ENCODE results near the gene GPSM1.
A peak's percentile ranks its signal among the peaks of the same experiment; 100 is the strongest.

The GPSM1 gene

DNA sequence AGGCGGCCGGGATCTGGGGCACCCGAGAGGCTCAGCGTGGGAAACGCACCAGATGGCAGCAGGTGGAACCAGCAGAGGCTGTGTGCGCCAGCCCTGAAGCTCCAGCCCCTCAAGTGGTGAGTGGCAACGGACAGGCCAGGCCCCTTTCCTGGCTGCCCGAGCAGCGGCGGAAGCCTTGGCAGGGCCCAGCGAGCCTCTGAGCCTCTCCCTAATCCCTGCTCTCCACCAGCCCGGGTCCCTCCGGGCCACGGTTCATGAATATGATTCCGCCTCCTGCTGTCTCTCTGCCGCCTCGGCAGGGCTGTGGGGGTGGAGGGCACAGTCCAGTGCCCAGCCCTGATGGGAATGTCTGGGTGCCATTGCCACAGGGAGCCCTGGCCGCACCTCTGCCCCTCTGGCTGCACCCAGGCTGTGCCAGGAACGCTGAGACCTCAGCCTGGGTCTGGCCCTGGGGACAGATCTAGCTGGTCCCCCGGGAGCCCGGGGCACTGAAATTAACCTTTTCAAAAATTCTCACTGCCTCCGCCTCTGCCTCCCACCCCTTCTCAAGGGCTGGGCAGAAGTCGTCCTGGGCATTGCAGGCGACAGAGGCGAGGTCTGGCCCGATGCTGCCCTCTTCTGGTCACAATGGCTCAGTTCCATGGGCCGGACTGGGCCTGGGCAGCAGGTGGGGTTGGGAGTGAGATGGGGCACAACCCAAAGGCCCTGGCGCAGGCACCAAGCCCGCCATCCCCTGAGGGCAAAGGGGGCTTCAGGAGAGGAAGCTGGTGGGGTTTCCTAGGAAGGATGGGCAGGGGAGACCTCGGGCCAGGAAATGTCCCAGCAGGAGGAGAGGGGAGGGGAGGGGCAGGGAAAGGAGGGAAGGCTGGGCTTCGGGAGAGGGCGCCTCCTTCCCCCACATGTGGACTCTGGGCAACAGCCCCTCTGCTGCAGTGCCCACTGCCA, 43.8 kb upstream of the GPSM1 start:
- DNase-seq (ENCODE audit: low read depth in 1 of 2, low spot score in 1 of 2), result peak; percentile 41 to 70
- TF ChIP-seq, protein P1, sequence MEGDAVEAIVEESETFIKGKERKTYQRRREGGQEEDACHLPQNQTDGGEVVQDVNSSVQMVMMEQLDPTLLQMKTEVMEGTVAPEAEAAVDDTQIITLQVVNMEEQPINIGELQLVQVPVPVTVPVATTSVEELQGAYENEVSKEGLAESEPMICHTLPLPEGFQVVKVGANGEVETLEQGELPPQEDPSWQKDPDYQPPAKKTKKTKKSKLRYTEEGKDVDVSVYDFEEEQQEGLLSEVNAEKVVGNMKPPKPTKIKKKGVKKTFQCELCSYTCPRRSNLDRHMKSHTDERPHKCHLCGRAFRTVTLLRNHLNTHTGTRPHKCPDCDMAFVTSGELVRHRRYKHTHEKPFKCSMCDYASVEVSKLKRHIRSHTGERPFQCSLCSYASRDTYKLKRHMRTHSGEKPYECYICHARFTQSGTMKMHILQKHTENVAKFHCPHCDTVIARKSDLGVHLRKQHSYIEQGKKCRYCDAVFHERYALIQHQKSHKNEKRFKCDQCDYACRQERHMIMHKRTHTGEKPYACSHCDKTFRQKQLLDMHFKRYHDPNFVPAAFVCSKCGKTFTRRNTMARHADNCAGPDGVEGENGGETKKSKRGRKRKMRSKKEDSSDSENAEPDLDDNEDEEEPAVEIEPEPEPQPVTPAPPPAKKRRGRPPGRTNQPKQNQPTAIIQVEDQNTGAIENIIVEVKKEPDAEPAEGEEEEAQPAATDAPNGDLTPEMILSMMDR (IDR thresholded peaks at IDR 0.05; ENCODE audit: insufficient read depth, low read length), result peak; percentile 77
- TF ChIP-seq SPI1 (IDR thresholded peaks at IDR 0.05; ENCODE audit: borderline replicate concordance, low read depth) (no peak), GABPA (IDR thresholded peaks at IDR 0.05; ENCODE audit: low read depth) (no peak)
- TF ChIP-seq, protein P2, sequence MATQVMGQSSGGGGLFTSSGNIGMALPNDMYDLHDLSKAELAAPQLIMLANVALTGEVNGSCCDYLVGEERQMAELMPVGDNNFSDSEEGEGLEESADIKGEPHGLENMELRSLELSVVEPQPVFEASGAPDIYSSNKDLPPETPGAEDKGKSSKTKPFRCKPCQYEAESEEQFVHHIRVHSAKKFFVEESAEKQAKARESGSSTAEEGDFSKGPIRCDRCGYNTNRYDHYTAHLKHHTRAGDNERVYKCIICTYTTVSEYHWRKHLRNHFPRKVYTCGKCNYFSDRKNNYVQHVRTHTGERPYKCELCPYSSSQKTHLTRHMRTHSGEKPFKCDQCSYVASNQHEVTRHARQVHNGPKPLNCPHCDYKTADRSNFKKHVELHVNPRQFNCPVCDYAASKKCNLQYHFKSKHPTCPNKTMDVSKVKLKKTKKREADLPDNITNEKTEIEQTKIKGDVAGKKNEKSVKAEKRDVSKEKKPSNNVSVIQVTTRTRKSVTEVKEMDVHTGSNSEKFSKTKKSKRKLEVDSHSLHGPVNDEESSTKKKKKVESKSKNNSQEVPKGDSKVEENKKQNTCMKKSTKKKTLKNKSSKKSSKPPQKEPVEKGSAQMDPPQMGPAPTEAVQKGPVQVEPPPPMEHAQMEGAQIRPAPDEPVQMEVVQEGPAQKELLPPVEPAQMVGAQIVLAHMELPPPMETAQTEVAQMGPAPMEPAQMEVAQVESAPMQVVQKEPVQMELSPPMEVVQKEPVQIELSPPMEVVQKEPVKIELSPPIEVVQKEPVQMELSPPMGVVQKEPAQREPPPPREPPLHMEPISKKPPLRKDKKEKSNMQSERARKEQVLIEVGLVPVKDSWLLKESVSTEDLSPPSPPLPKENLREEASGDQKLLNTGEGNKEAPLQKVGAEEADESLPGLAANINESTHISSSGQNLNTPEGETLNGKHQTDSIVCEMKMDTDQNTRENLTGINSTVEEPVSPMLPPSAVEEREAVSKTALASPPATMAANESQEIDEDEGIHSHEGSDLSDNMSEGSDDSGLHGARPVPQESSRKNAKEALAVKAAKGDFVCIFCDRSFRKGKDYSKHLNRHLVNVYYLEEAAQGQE (IDR thresholded peaks at IDR 0.05; ENCODE audit: insufficient replicate concordance, low read depth), result no peak
- Histone ChIP-seq H3K27ac (replicated peaks) (no peak overlapping the region), H3K27me3 (ENCODE audit: insufficient read depth, poor library complexity, severe bottlenecking) (peaks cover 8% of the 10 kb centered on the region), H3K4me3 (replicated peaks; ENCODE audit: insufficient read depth, low read length) (no peak overlapping the region)

DNA sequence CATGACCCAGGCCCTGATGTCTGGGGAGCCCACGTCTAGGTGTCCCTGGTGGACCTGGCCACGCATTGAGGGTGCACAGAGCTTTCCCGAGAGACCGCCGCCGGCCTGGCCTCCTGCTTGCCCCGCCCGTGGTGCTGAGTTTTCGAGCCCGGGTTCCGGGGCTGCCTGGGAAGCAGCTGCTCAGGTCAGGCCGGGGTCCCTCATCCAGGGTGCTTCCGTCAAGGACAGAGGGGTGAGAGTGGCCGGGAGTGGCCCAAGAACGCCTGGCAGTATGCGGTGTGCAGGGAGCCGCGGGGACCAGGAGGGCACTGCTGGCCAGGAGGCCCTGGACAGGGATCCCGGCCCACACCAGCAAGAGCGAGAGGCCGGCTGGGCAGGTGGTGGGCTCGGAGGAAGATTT, 43.0 kb upstream of the GPSM1 start:
- Histone ChIP-seq H3K27ac (replicated peaks) (no peak overlapping the region), H3K27me3 (ENCODE audit: insufficient read depth, poor library complexity, severe bottlenecking) (peaks cover 5% of the 10 kb centered on the region), H3K4me3 (replicated peaks; ENCODE audit: insufficient read depth, low read length) (no peak overlapping the region)
- no peak for DNase-seq (ENCODE audit: low read depth in 1 of 2, low spot score in 1 of 2)
- TF ChIP-seq, protein P1 (IDR thresholded peaks at IDR 0.05; ENCODE audit: insufficient read depth, low read length), result no peak
- TF ChIP-seq POLR2AphosphoS5 (IDR thresholded peaks at IDR 0.05; ENCODE audit: low read depth), result no peak
- TF ChIP-seq SPI1 (IDR thresholded peaks at IDR 0.05; ENCODE audit: borderline replicate concordance, low read depth), result no peak
- TF ChIP-seq, protein P2 (IDR thresholded peaks at IDR 0.05; ENCODE audit: insufficient replicate concordance, low read depth), result no peak
- TF ChIP-seq GABPA (IDR thresholded peaks at IDR 0.05; ENCODE audit: low read depth), result no peak

DNA sequence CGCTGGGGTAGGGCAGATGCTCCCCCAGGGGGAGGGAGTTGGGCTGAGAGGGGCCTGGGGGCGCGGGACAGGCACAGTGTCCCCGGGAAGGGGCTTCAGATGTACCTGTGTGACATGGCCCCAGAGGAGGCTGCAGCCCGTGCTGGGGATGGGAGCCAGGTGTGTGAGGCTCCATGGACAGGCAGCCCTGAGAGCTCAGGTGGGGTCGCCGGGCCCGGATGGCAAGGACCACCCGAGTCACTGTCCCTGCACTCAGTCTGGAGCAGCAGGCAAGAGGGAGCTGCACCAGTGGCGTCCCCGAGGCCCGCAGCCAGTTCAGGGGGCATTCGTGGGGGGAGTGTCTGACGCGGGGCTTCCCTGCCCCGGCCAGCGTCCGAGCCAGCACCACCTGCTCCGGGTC, 42.4 kb upstream of the GPSM1 start:
- DNase-seq (ENCODE audit: low read depth in 1 of 2, low spot score in 1 of 2), result no peak
- no peak overlapping the region for H3K27ac ChIP-seq (replicated peaks)
- no peak overlapping the region for H3K4me3 ChIP-seq (replicated peaks; ENCODE audit: insufficient read depth, low read length)
- peaks cover 5% of the 10 kb centered on the region for H3K27me3 ChIP-seq (ENCODE audit: insufficient read depth, poor library complexity, severe bottlenecking)
- TF ChIP-seq, protein P2 (IDR thresholded peaks at IDR 0.05; ENCODE audit: insufficient replicate concordance, low read depth), result no peak
- TF ChIP-seq, protein P1 (IDR thresholded peaks at IDR 0.05; ENCODE audit: insufficient read depth, low read length), result no peak
- TF ChIP-seq SPI1 (IDR thresholded peaks at IDR 0.05; ENCODE audit: borderline replicate concordance, low read depth) (no peak), GABPA (IDR thresholded peaks at IDR 0.05; ENCODE audit: low read depth) (no peak), POLR2AphosphoS5 (IDR thresholded peaks at IDR 0.05; ENCODE audit: low read depth) (no peak)

Data from HL-60 (cell line).